Neural cell (in vitro differentiated cells): ENCODE results near the gene PREX1.

Experiments
- CTCF ChIP-seq: fragments of 450-650 bp; IDR thresholded peaks from 2 replicates; pipeline ENCODE4 v1.5.1; 2014; ENCODE audit warnings: antibody characterized with exemption, mild to moderate bottlenecking, moderate library complexity; ENCODE audit not compliant: poor library complexity, severe bottlenecking
- EZH2 ChIP-seq: fragments of 200-600, 300-800 bp; shearing (Covaris generic), sonication (generic); IDR thresholded peaks from 2 replicates; pipeline ENCODE4 v1.6.1; 2014; ENCODE audit warnings: antibody characterized with exemption, low read length, borderline replicate concordance, mild to moderate bottlenecking; ENCODE audit not compliant: insufficient read depth, poor library complexity, severe bottlenecking

GRCh38 chr20:48742912-48743680 is 84.7 kb downstream of the PREX1 start:
- TF ChIP-seq CTCF (no peak), EZH2 (no peak)
